Subcutaneous abdominal adipose tissue (tissue), 5 donors: Measurements from ENCODE around the gene ASXL1.
"Not testable (repeated sequence)": the region's sequence is repeated elsewhere in the genome, so short reads cannot be mapped to it uniquely, and the experiment has no call there.

Experiments
- H3K27ac ChIP-seq: one replicate; pipeline ENCODE4 v1.7.0; 2013; ENCODE audit warnings: low read depth, mild to moderate bottlenecking, inconsistent platforms, low read length, moderate library complexity
- H3K27me3 ChIP-seq, 5 donors: one replicate each; pipeline ENCODE4 v1.7.0; 2013; ENCODE audit warnings: low read length in 5 of 5, inconsistent platforms in 1 of 5; ENCODE audit not compliant: control insufficient read depth in 5 of 5, insufficient read depth in 4 of 5
- H3K36me3 ChIP-seq, 5 donors: one replicate each; pipeline ENCODE4 v1.7.0; 2013; ENCODE audit warnings: low read length in 5 of 5; ENCODE audit not compliant: control insufficient read depth in 5 of 5, insufficient read depth in 5 of 5
- H3K4me1 ChIP-seq, 5 donors: one replicate each; pipeline ENCODE4 v1.7.0; 2013; ENCODE audit warnings: low read length in 5 of 5, mild to moderate bottlenecking in 3 of 5, moderate library complexity in 1 of 5; ENCODE audit not compliant: control insufficient read depth in 5 of 5, insufficient read depth in 5 of 5
- H3K4me3 ChIP-seq, 5 donors: one replicate each; pipeline ENCODE4 v1.7.0; 2013; ENCODE audit warnings: low read length in 5 of 5, low read depth in 1 of 5
- H3K9ac ChIP-seq, 5 donors: one replicate each; pipeline ENCODE4 v1.7.0; 2013; ENCODE audit warnings: low read length in 5 of 5, mild to moderate bottlenecking in 4 of 5, moderate library complexity in 3 of 5
- H3K9me3 ChIP-seq, 5 donors: one replicate each; pipeline ENCODE4 v1.7.0; 2013; ENCODE audit warnings: low read length in 5 of 5; ENCODE audit not compliant: control insufficient read depth in 5 of 5
- donor health status: healthy.
- donor health status: healthy.
- donor health status: healthy.
- donor health status: healthy.
- donor health status: healthy.

Gene ASXL1

DNA sequence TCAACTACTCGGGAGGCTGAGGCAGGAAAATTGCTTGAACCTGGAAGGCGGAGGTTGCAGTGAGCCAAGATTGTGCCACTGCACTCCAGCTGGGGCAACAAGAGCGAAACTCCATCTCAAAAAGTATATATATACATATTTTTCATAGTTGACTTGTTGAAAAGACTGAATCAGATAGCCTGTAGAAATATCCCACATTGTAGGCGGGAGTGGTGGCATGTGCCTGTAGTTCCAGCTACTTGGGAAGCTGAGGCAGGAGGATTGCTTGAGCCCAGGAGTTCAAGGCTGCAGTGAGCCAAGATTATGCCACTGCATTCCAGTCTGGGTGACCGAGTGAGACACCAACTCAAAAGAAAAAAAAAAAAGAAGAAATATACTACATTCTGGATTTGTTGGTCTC is 34.4 kb upstream of the ASXL1 start:
- H3K27me3 ChIP-seq, H3K4me1 ChIP-seq, H3K9ac ChIP-seq, H3K9me3 ChIP-seq, H3K27ac ChIP-seq, H3K4me3 ChIP-seq: not testable (repeated sequence)
- H3K36me3 ChIP-seq, result peaks cover 6 to 16% (median 10%) of the 10 kb centered on the region in 5 donors

DNA sequence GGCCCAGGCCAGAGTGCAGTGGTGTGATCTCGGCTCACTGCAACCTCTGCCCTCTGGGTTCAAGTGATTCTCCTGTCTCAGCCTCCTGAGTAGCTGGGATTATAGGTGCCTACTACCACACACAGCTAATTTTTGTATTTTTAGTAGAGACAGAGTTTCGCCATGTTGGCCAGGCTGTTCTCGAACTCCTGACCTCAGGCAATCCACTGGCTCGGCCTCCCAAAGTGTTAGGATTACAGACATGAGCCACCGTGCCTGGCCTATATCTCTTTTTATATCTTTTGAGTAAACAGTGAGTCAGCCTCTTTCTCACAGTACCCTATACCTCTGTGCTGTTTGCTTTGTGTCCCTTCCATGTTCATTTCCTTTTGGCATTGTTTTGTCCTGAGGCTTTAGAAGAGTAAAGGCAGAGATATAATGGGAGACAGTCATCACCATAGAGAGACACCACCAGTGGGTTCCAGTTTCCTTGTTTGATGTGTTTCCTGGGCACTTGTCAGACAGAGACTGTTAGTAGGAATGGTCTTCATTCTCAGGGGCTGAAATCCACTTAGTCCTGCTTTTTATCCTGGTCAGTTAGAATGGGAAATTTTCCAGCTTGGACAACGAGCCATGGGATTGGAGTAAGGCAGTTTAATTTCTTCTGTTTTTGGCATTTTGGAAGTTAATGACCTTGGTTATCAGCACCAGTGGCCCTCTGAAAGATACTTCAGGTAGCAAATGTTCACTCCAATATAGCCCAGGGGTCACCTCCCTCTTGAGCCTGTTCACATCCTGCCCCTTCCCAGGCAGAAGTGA is 32.2 kb upstream of the ASXL1 start:
- Histone ChIP-seq H3K4me1 (peaks cover 0 to under 1% (median 0%) of the 10 kb centered on the region in 5 donors), H3K9ac (no peak overlapping the region), H3K27me3 (no peaks in the 10 kb centered on the region), H3K36me3 (peaks cover 11 to 32% (median 21%) of the 10 kb centered on the region in 5 donors), H3K27ac (no peak overlapping the region), H3K4me3 (no peak overlapping the region), H3K9me3 (no peaks in the 10 kb centered on the region)

DNA sequence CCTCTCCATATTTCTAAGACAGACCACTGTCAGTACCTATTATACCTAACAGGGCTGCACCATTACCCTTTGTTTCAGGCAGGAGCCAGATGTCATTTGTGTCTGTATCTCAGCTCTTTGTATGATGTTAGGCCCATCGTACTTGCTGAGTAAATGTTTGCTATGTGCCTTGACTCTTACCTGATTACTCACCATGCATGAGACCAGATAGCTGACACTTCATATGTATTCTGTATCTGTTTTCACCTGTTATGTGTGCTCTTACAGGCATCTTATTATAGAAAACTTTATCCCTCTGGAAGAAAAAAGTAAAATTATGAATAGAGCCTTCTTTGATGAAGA is 31.7 kb upstream of the ASXL1 start:
- Histone ChIP-seq H3K27ac (no peak overlapping the region), H3K27me3 (no peaks in the 10 kb centered on the region), H3K9me3 (no peaks in the 10 kb centered on the region), H3K9ac (no peak overlapping the region), H3K4me3 (no peak overlapping the region), H3K4me1 (peaks cover 0 to 6% (median 0%) of the 10 kb centered on the region in 5 donors), H3K36me3 (peaks cover 14 to 37% (median 26%) of the 10 kb centered on the region in 5 donors)

DNA sequence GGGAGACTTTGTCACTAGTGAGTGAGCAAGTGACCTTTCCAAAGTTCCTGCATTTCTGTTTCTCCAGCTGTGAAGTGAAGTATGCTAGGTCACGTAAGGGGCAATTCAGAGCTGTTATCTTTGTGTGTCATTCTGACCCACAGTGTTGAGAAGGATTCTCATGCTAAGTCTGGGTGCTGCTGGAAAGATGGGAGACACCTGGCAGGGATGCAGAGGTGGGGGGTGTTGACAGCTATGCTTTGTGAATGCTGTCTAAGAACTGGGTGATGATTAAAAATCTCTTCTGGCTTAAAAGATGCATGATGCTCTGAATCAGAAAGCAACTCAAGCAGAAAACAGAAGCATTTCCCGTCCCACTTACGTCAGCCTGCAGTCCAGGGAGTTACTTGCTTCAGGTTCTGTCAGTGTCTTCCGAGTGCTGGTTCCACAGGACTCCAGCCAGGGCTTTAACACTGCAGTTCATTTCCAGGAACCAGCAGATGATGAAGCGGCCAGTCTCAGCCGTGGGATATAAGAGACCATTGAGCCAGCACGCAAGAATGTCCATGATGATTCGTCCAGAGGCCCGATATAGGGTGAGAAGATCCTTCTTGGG is 30.9 kb upstream of the ASXL1 start:
- H3K4me1 ChIP-seq, result peaks cover 0 to 6% (median 0%) of the 10 kb centered on the region in 5 donors
- H3K27ac ChIP-seq, result no peak overlapping the region
- no peaks in the 10 kb centered on the region for H3K27me3 ChIP-seq
- peaks cover 15 to 44% (median 33%) of the 10 kb centered on the region in 5 donors for H3K36me3 ChIP-seq
- no peaks in the 10 kb centered on the region for H3K9me3 ChIP-seq
- H3K4me3 ChIP-seq, result no peak overlapping the region
- H3K9ac ChIP-seq, result no peak overlapping the region

DNA sequence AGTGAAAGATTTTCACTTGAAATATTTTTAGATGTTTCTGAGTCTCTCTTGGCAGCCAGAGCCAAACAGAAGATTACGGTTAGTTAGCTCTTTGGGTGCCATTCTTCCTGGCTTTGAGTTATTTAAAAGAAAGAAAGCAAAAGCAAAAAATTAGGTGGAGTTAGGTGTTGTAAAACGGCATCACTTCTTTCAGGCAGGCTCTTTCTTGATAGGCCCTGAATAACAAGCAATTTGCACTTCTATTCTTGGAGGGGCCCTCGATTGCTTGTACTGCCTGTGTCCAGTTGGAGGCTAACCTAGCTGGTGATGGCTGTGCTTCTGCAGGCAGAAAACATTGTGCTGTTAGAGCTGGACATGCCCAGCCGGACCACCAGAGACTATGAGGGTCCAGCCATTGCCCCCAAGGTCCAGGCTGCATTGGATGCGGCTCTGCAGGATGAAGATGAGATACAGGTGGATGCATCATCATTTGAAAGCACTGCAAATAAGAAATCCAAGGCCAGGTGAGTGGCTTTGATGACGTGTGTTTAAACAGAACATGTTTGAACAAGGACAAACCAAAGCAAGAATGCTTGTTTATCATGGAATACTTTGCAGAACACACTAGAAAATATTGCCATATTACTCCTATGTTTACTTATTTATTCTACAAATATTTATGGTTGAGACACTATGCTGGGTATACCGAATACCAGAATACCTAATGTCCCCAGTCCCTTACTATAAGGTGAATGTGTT is 28.1 kb upstream of the ASXL1 start:
- H3K4me3 ChIP-seq, result no peak overlapping the region
- no peaks in the 10 kb centered on the region for H3K27me3 ChIP-seq
- peaks cover 0 to 16% (median 0%) of the 10 kb centered on the region in 5 donors for H3K4me1 ChIP-seq
- peaks cover 15 to 46% (median 35%) of the 10 kb centered on the region in 5 donors for H3K36me3 ChIP-seq
- no peak overlapping the region for H3K9ac ChIP-seq
- H3K27ac ChIP-seq, result no peak overlapping the region
- no peaks in the 10 kb centered on the region for H3K9me3 ChIP-seq

DNA sequence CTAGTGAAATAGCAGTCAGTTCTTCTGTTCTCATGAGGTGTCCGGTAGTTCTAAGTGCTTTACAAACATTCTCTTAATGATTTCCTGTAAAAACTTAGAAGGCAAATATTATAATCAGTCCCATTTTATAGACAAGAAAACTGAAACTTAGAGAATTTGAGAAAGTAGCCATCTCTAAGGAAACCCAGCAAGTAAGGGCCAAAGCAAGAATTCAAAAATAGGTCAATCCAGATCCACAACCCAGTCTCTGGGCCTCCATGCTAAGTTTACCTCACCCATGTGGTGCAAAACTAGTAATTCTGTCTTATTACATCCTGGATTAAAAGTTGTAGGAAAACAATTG is 27.6 kb upstream of the ASXL1 start:
- Histone ChIP-seq H3K36me3 (peaks cover 15 to 46% (median 35%) of the 10 kb centered on the region in 5 donors), H3K27me3 (no peaks in the 10 kb centered on the region), H3K4me1 (peaks cover 0 to 16% (median 0%) of the 10 kb centered on the region in 5 donors), H3K9ac (no peak overlapping the region), H3K4me3 (no peak overlapping the region), H3K9me3 (no peaks in the 10 kb centered on the region), H3K27ac (no peak overlapping the region)

DNA sequence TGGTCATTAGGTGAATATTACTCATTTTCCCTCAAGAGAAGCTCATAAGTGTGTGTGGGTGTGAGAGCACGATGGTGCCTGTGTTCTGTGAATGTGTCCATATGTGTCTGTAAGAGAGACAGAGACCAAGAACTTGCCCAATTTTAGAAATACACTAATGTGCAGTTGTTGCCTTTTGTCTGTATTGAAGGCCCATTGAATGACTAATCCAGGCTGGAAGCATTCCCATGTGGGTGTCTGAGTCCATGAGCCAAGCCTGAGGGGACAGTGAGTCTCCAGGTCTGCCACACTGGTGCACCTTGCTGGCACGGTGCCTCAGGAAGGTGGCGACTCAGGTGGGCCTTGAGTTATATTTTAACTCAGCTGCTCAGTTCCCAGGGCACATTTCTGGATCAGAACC is 25.5 kb upstream of the ASXL1 start:
- no peaks in the 10 kb centered on the region for H3K27me3 ChIP-seq
- peaks cover 0 to 16% (median 2%) of the 10 kb centered on the region in 5 donors for H3K4me1 ChIP-seq
- H3K9me3 ChIP-seq, result no peaks in the 10 kb centered on the region
- peaks cover 9 to 36% (median 26%) of the 10 kb centered on the region in 5 donors for H3K36me3 ChIP-seq
- H3K4me3 ChIP-seq, result no peak overlapping the region
- no peak overlapping the region for H3K27ac ChIP-seq
- H3K9ac ChIP-seq, result no peak overlapping the region

DNA sequence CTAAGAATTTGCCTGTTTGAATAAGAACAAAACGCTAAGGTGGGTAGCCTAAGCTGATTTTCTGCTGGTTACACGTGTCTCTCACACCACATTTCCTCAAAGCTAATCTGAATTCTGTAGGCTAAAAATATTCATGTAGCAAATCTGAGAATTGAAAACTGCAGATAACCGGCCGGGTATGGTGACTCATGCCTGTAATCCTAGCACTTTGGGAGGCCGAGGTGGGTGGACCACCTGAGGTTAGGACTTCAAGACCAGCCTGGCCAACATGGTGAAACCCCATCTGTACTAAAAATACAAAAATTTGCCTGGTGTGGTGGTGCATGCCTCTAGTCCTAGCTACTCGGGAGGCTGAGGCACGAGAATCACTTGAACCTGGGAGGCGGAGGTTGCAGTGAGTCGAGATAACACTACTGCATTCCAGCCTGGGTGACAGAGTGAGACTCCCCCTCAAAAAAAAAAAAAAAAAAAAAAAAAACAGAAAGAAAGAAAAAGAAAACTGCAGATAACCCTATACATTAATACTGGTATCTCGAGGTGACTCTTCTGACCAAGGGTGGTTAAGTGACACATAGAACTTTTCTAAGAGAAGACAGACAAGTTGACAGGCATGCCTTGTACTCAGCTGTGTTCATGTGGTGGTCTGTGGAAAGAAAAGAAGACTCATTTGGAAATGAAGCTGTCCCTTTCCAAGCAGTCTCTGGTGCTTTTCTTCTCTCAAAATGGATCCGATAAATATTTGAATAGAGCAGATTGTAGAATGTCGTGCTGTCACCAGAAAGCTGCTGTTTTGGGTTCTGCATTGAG is 24.7 kb upstream of the ASXL1 start:
- H3K4me1 ChIP-seq, result peaks cover 0 to 22% (median 10%) of the 10 kb centered on the region in 5 donors
- H3K36me3 ChIP-seq, result peaks cover 9 to 34% (median 27%) of the 10 kb centered on the region in 5 donors
- no peaks in the 10 kb centered on the region for H3K9me3 ChIP-seq
- H3K27me3 ChIP-seq, result no peaks in the 10 kb centered on the region
- no peak overlapping the region for H3K4me3 ChIP-seq
- no peak overlapping the region for H3K9ac ChIP-seq
- no peak overlapping the region for H3K27ac ChIP-seq

DNA sequence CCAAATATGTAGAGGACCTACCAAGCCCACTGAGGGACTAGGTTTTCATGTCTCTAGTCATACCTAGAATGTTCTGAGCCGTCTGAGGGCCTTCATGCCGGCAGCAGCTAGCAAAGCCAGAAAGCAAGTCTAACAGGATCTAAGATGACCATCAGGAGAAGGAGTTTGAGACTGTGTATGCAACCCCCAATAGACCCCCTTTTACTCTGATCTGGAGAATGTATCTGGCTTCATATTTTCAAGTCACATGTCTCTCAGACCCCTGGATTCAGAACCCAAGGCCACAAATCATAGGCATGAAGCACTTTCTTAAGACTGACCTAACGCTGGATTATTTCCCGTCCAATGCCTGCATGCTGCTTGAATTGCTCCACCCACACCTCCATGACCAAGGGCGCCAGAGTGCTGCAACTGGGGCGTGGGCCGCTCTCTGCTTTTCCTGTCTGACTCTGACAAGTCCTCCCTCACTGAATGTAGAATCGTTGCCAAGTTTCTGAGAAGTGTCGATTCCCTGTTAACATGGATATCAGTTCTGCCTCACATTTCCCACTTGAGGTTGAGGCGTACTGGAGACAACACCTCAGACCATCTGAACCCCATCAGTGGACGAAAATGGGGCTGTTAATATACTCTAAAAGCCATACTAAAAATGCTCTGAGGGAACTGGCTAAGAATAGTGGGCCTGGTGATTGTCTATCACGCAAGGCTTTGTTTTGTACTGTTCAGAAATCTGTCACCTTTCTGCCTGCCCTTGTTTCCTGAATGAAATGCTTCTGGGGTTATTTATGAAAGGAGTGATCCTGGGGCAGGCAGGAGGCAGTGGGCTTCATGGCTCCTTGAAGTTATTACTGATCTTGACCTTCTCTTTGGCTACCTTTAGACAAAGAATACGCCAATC is 23.9 kb upstream of the ASXL1 start:
- H3K4me1 ChIP-seq, result peaks cover 0 to 26% (median 18%) of the 10 kb centered on the region in 5 donors
- H3K4me3 ChIP-seq, result no peak overlapping the region
- no peak overlapping the region for H3K9ac ChIP-seq
- peaks cover 9 to 30% (median 27%) of the 10 kb centered on the region in 5 donors for H3K36me3 ChIP-seq
- peak overlapping the region; percentile 50 for H3K27ac ChIP-seq
- H3K27me3 ChIP-seq, result no peaks in the 10 kb centered on the region
- H3K9me3 ChIP-seq, result no peaks in the 10 kb centered on the region
